Measurements from ENCODE around the gene SLC2A6.

- TF ChIP-seq POLR2A (IDR thresholded peaks at IDR 0.05): no peak
- peak in 9 of 12 donors; percentile 8 to 41 (median 20) for TF ChIP-seq CTCF (IDR thresholded peaks at IDR 0.05)
These were observed 49.2 kb downstream of the SLC2A6 start for GRCh38 chr9:133429641-133430161.

All from heart left ventricle (tissue), 13 donors.